Activated CD4-positive, alpha-beta T cell treated with anti-CD3 and anti-CD28 coated beads, Interleukin-2, amount 50 U/mL, for 1 hour (primary cell): ENCODE data around the gene LDB2.

Experiments
- DNase-seq: peaks from one replicate; pipeline ENCODE4 v3.0.0-alpha.2; 2020

Gene LDB2

GRCh38 chr4:16676230-16676770 is 222.1 kb downstream of the LDB2 start:
- no peak for DNase-seq

DNA sequence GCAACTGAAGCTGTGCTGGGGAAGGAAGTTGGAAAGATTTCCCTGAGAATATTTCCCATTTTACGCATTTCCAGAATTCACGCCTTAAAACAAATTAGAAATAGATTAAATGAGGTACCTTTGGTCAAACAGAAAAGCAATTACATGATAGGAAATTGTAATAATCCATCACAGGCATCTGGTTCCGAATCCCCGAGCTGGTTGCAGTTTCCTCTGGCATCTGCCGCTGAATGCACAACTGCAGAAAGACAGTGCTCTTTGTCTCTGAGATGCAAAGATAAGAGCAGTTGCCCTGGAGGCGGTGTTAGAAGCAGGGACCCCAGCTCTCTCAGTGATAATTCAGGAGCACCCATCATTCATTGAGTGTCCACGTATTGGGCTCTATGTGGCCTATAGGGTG is 224.4 kb downstream of the LDB2 start:
- DNase-seq: no peak

DNA sequence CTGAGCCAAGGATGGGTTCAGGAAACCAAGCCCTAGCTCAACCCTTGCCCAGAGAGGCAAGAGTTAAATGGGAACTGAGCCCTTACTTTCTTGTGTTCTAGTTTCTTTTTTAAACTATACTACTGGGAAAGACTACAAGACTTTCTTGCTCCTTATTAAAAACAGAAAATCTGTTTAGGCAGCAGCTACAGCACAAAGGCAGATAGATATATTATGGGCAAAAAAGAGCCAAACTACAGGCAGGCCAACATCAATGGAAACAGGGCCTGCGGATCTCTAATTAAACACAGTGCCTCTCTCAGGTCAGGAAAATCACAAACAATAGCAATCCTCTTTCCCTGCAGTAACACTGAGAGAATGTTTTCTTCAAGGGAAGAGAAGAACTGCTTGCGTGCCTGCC is 226.0 kb downstream of the LDB2 start:
- no peak for DNase-seq

- DNase-seq: no peak
These were observed 226.7 kb downstream of the LDB2 start for GRCh38 chr4:16671741-16672140.

GRCh38 chr4:16670727-16671126 is 227.7 kb downstream of the LDB2 start:
- DNase-seq: no peak

DNA sequence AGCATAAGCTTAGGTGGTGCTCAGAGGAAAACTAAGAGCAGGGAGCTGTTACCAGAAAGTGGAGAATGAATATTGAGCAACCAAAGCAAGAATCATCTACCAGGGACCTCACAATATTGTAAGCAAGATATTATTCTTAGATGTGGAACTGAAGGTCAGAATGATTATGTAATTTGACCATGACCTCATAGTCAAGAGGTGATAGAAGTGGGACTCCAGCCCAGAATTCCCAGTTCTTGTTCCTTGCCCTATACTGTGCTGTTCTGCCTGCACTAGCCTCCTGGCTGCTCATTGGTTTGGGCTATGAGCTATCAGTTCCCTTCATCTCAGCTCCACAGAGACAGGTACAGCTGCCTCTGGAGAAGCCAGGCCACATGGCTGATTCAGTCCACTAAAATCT is 229.4 kb downstream of the LDB2 start:
- no peak for DNase-seq

GRCh38 chr4:16668488-16668887 is 230.0 kb downstream of the LDB2 start:
- DNase-seq: no peak

GRCh38 chr4:16667464-16667863 is 231.0 kb downstream of the LDB2 start:
- no peak for DNase-seq

DNA sequence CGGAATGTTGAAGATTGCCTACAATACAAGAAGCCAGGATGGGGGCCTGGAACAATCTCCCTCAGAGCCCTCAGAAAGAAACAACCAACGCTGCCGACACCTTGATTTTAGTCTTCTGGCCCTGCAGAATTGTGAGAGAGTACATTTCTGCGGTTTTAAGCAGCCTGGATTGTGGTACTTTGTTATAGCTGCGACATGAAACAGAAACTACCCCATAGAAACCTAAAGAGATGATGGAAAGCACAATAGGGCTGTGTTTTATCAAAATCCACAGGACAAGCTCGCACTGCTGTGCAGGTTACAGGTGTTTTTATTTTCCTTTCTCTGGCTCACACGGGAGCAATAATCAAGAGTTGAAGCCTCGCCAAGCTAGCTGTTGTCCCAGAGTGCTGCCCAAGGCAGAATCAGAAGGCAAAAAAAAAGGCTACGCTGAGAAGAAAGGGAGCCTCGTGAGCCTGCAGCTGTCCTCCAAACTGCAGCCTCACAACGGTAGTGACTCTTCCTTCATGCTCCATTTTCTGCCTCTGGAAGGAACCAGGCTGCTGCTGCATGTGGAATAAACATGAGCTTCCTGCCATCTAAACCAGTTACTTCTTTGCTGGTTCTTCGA is 232.4 kb downstream of the LDB2 start:
- DNase-seq: no peak

- DNase-seq: no peak
These were observed 234.7 kb downstream of the LDB2 start for GRCh38 chr4:16663732-16664131.

DNA sequence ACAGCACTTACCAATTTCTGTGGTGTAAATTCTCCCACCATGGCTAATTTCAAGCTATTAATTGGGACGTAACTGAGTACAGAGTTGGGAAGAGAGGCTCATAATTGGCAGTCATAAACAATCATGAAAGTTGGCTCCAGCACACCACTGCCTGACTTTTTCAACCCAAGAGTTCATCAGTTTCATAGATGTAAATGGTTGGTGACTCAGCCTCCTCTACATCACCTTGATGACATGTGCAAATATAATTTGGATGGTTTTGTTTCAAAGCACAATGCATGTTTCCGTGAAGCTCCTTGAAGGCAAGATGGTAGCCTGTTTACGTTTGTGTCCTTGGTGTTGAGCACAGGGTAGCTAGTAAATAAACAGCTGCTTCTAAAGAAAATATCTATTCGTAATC is 235.1 kb downstream of the LDB2 start:
- DNase-seq: no peak

GRCh38 chr4:16661813-16662212 is 236.6 kb downstream of the LDB2 start:
- no peak for DNase-seq

DNA sequence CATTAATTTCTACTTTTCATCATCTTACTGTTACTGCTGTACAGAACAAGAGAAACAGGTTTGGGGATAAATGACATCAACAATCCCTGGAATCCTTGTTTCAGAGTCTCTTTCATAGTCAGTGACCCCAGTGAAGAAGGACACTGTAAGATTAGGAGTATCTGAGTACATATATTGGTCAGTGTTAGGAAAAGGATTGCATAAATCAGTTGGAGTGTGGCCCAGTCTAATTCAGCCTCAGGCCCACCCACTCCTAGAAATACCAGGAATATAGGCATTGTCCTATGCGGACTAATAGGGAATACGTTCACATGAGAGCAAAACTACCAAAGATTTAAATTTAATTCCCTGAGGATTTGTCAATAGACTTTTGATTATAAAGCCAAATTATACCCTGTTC is 237.8 kb downstream of the LDB2 start:
- no peak for DNase-seq

DNA sequence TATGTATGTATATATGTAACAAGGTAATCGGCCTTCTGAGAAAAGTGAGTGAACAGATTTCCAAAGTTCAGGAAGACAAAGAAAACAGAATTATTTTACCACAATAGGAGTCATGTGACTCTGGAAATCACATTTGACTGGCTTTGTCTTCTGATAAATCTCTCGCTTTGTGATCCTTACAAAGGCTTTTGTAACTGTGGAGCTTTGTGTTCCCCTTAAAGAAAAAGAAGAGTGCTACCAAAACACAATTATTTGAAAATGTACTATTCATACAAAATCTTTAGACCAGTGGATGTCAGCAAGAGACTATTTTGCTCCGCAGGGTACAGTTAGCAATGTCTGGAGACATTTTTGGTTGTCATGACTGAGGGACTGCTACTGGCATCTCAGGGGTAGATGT is 238.8 kb downstream of the LDB2 start:
- no peak for DNase-seq

GRCh38 chr4:16659079-16659478 is 239.4 kb downstream of the LDB2 start:
- DNase-seq: no peak

GRCh38 chr4:16658183-16658582 is 240.3 kb downstream of the LDB2 start:
- DNase-seq: no peak

GRCh38 chr4:16655111-16655510 is 243.3 kb downstream of the LDB2 start:
- no peak for DNase-seq

DNA sequence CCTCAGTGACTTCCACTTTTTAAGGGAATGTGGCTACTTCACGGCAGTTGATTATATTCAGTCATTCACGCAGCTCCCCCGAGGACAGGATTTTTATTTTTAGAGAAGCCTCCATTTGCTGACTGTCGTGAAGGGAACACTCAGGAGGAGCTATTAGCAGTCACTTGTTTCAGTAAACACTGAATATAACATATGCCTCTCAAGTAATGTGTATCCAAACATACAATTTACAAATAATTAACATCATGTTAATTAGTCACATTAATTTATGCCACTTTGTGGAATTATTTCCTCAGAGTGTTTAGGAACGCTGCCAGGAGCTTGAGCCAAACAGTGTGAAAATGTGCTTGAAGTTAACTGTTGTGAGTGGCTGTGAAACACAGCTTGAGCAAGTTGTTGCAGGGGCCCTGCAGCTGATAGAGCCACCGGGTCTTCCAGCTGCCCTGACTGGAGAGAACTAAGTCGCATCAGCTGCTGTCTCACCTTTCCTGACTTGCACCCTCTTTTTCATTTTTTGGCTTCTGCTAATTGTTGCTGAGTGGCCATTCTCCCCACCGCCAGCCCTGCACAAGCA is 245.6 kb downstream of the LDB2 start:
- no peak for DNase-seq

- no peak for DNase-seq
These were observed 252.0 kb downstream of the LDB2 start for GRCh38 chr4:16646459-16646858.

DNA sequence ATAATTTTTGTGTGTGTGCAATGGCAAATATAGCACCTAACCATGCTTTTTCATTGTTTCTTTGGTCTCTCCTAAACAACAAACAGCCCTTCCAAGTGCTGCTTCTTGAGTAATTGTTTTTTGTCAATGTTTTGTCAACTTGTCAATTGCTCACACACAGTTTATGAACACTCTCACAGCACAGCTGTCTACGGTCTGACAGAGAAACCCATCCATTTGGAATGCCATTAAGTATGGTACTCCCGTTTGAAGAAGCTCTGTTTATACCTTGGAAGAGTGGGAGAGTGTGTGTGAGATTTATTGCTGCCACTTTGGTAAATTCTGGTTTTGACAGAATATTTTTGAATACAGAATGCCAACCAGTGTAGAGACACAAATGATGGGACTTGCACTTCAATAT is 254.6 kb downstream of the LDB2 start:
- no peak for DNase-seq

DNA sequence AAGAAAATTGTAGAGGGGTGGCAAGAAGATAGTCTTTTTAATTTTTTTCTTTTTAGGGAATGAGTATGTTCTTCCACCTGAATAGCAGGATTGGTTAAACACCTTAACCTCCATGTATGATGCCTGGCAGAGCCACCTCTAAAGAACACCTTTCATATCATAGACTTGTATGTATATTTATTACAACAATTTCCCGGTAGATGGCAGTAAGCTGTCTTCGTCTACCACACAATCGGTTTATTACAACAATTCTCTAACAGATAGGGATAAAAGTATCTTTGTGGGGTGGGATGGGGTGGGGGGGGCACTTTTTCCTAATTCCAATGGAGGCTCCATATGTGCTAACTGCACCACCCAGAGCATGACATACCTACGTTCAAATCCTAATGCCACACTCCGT is 255.5 kb downstream of the LDB2 start:
- DNase-seq: no peak

GRCh38 chr4:16641971-16642370 is 256.5 kb downstream of the LDB2 start:
- DNase-seq: no peak

DNA sequence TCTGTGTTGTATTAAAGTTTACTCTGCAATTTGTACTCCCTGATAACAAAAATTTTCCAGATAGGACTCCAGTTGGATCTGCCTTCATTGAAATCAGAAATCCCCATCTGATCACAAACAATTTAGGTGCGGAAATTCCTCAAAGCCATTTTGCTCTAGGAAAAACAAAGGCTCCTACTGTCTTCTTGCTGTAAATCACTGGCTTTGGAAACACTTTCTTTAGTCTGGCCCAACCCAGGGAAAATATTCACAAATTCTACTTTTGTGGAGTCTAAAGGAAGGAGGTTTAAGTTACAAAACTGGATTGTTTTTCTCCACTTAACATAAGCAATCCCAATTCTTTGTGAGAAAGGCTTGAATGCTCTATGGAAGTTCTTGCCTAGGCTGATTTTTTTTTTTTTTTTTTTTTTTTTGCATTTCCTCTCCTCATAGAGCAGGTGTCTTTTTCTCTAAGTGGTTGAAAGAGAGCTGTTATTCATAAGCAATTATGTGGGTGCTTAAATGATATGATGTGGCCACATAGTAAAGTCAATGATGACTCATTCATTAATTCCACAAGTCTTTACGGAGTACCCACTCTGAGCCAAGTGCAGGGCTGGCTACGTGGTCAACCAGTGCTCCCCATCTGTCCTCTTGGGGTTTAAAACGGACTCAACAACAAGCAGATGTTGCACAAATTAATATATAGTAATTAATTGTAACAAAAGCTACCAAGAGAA is 261.4 kb downstream of the LDB2 start:
- DNase-seq: no peak

GRCh38 chr4:16636304-16636703 is 262.1 kb downstream of the LDB2 start:
- no peak for DNase-seq
